GM18508 (cell line): ENCODE measurements around the gene CTU2.

Source experiments
- ATAC-seq: cut with Tn5 transposase; IDR thresholded peaks from one replicate; pipeline ENCODE4 v1.9.1; 2021; ENCODE audit warnings: moderate number of reproducible peaks; ENCODE audit not compliant: insufficient read depth, unreplicated experiment

The CTU2 gene

GRCh38 chr16:88726408-88726749 is 20.1 kb downstream of the CTU2 start:
- ATAC-seq, result no peak

DNA sequence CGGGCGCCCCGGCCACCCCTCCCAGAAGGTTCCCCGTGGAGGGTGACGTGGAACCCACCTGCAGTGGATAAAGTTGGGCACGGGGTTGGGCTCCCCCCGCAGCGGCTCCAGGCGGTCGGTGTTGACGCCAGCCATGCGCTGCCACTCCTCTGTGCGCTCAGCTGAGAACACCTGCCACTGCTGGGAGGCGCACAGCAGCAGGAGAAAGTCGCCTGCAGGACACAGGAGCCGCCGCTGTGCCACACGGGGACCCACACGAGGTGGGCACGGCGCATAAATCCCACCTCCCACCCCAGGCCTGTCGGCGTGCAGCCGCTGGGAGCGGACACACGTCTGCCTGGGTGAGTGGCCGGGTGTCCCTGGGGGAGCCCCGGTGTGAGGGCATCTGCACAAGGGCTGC is 20.7 kb downstream of the CTU2 start:
- no peak for ATAC-seq

GRCh38 chr16:88727871-88728270 is 21.6 kb downstream of the CTU2 start:
- ATAC-seq, result no peak

- no peak for ATAC-seq
These were observed 24.6 kb downstream of the CTU2 start for GRCh38 chr16:88730632-88731607.

- ATAC-seq, result no peak
These were observed 25.4 kb downstream of the CTU2 start for GRCh38 chr16:88731699-88732098.

- ATAC-seq, result no peak
These were observed 26.1 kb downstream of the CTU2 start for GRCh38 chr16:88732172-88732960.

- no peak for ATAC-seq
These were observed 26.6 kb downstream of the CTU2 start for GRCh38 chr16:88732961-88733294.

GRCh38 chr16:88733630-88734360 is 27.5 kb downstream of the CTU2 start:
- ATAC-seq, result no peak

- no peak for ATAC-seq
These were observed 28.0 kb downstream of the CTU2 start for GRCh38 chr16:88734361-88734728.

GRCh38 chr16:88735121-88735520 is 28.8 kb downstream of the CTU2 start:
- ATAC-seq, result no peak

DNA sequence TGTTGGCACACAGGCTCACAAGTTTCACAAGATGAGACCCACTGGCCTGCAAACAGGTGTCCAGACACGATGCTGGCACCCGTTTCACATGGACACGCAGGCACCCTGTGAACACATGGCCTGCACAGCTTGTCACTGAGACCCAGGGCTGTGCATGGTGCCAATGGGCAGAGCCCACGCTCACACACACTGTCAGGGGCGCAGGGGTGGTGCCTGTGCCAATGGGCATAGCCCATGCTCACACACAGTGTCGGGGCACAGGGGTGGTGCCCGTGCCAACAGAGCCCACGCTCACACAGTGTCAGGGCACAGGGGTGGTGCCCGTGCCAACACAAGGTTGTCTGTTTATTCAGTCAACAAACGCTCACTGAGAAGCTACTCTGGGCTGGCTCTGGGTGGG is 29.3 kb downstream of the CTU2 start:
- ATAC-seq, result no peak

GRCh38 chr16:88736088-88736487 is 29.8 kb downstream of the CTU2 start:
- ATAC-seq, result no peak

DNA sequence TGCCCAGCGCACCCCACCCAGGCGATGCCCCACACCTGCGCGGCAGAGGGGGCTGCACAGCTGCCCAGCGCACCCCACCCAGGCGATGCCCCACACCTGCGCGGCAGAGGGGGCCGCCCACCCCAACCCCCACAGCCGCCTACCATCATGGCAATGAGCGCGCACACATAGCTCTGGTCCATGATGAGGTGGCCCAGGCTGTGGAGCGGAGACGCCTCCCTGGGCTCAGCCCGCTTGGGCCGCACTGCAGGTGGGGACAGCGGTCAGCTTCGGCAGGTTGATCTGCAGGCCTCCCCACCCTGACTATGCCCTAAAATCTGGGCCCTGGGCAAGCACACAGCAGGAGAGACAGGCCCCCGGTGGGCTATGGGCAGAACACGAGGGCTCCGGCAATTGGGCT is 30.2 kb downstream of the CTU2 start:
- ATAC-seq, result no peak

- no peak for ATAC-seq
These were observed 31.2 kb downstream of the CTU2 start for GRCh38 chr16:88737298-88738150.

- ATAC-seq, result no peak
These were observed 32.1 kb downstream of the CTU2 start for GRCh38 chr16:88738151-88739084.

GRCh38 chr16:88739139-88739976 is 33.1 kb downstream of the CTU2 start:
- no peak for ATAC-seq

GRCh38 chr16:88739977-88740726 is 33.8 kb downstream of the CTU2 start:
- ATAC-seq, result no peak

GRCh38 chr16:88740727-88741055 is 34.4 kb downstream of the CTU2 start:
- ATAC-seq, result no peak
